T-cell (primary cell): Measurements from ENCODE around the gene ACTR1B. TPM values are rescaled to one million over a fixed set of nuclear protein-coding genes. Genes with fewer than 3 reads are reported as not detected.
"Not testable (repeated sequence)": the region's sequence is repeated elsewhere in the genome, so short reads cannot be mapped to it uniquely, and the experiment has no call there.

Experiments
- ATAC-seq, 4 experiments: fragments of 200-7000 bp in 3 of 4; fragments of 150-1000 bp in 1 of 4; cut with Tn5 transposase; replicated peaks in 1 of 4; 1 replicate in 3 of 4; 2 replicates in 1 of 4; pipeline ENCODE4 v1.10.0; 2021; ENCODE audit warnings: moderate library complexity in 3 of 4, mild to moderate bottlenecking in 2 of 4, moderate number of reproducible peaks in 1 of 4
- CTCF ChIA-PET, 2 donors: fragments of 300-600 bp; sonication (Branson Sonifier 250); formaldehyde crosslinking; loops; one replicate each; lab custom pipeline; 2022; ENCODE audit warnings: antibody characterized with exemption in 2 of 2; lab: Charles Lee
- POLR2A ChIA-PET, 2 donors: fragments of 300-600 bp; sonication (Branson Sonifier 250); formaldehyde crosslinking; loops; one replicate each; lab custom pipeline; 2022; ENCODE audit warnings: antibody characterized with exemption in 2 of 2; lab: Charles Lee
- DNase-seq, 35 experiments: peaks; one replicate each; pipeline versions ENCODE4 v3.0.0 to v3.0.0-alpha.2; 2013 to 2023
- H3K27ac ChIP-seq: one replicate; pipeline ENCODE4 v1.5.1; 2013; ENCODE audit warnings: low read length
- H3K27me3 ChIP-seq, 2 experiments: replicated peaks in 1 of 2; 1 replicate in 1 of 2; 2 replicates in 1 of 2; pipeline versions ENCODE4 v1.6.1 to v1.7.0; 2013; ENCODE audit warnings: low read length in 1 of 2, mixed read lengths in 1 of 2; ENCODE audit not compliant: control insufficient read depth in 2 of 2, insufficient read depth in 2 of 2; ENCODE audit errors: extremely low read depth in 1 of 2
- H3K36me3 ChIP-seq, 2 donors: 1 replicate in 1 of 2; 2 replicates in 1 of 2; pipeline versions ENCODE4 v1.6.1 to v1.7.0; 2013; ENCODE audit warnings: low read length in 1 of 2; ENCODE audit not compliant: control insufficient read depth in 2 of 2, insufficient read depth in 1 of 2; ENCODE audit errors: extremely low read depth in 1 of 2
- H3K4me1 ChIP-seq, 2 experiments: 1 replicate in 1 of 2; 2 replicates in 1 of 2; pipeline versions ENCODE4 v1.6.1 to v1.7.0; 2013; ENCODE audit warnings: low read length in 2 of 2, mixed read lengths in 1 of 2; ENCODE audit not compliant: insufficient read depth in 2 of 2, control insufficient read depth in 1 of 2; ENCODE audit errors: extremely low read depth in 1 of 2
- H3K4me3 ChIP-seq, 2 donors: 1 replicate in 1 of 2; 2 replicates in 1 of 2; pipeline versions ENCODE4 v1.5.1 to v1.7.0; 2013; ENCODE audit warnings: mild to moderate bottlenecking in 2 of 2, low read length in 1 of 2, moderate library complexity in 1 of 2; ENCODE audit not compliant: control insufficient read depth in 1 of 2; ENCODE audit errors: extremely low read depth in 1 of 2
- H3K9me3 ChIP-seq: 2 replicates; pipeline ENCODE4 v1.7.0; 2013
- H3K27ac Mint-ChIP-seq, 2 donors: one replicate each; pipeline ENCODE4 v1.8.0; 2020 to 2021; ENCODE audit warnings: mild to moderate bottlenecking in 2 of 2, mixed read lengths in 2 of 2
- H3K27me3 Mint-ChIP-seq, 2 donors: one replicate each; pipeline ENCODE4 v1.8.0; 2021 to 2022; ENCODE audit warnings: mixed read lengths in 2 of 2
- H3K36me3 Mint-ChIP-seq: one replicate; pipeline ENCODE4 v1.8.0; 2021; ENCODE audit warnings: mixed read lengths
- H3K4me1 Mint-ChIP-seq, 3 donors: one replicate each; pipeline ENCODE4 v1.8.0; 2020 to 2022; ENCODE audit warnings: mixed read lengths in 3 of 3, mild to moderate bottlenecking in 1 of 3
- H3K4me3 Mint-ChIP-seq, 3 donors: one replicate each; pipeline ENCODE4 v1.8.0; 2020 to 2022; ENCODE audit warnings: mild to moderate bottlenecking in 3 of 3, mixed read lengths in 3 of 3, moderate library complexity in 3 of 3
- H3K9me3 Mint-ChIP-seq, 3 donors: one replicate each; pipeline ENCODE4 v1.8.0; 2020 to 2022; ENCODE audit warnings: mixed read lengths in 3 of 3
- WGBS: methylation state at CpG from one replicate; pipeline ENCODE4 v1.1.5; 2013; ENCODE audit warnings: missing lambda C conversion rate; ENCODE audit not compliant: insufficient coverage; 5-methylcytosine and 5-hydroxymethylcytosine counted together
- total RNA-seq, 35 experiments: library from RNA in 6 of 35; stranded (reverse) in 6 of 35; fragments of 120-200 nt in 1 of 35; gene quantifications; one replicate each; pipeline versions ENCODE4 v1.2.1 to v1.2.4 and lab custom pipeline; 2013 to 2026

Gene ACTR1B
- total RNA-seq, 5 donors from 2014 or later (not counting 1 experiment from before 2014, with no cell fraction given), result 86.3 to 124 (median 101) TPM

DNA sequence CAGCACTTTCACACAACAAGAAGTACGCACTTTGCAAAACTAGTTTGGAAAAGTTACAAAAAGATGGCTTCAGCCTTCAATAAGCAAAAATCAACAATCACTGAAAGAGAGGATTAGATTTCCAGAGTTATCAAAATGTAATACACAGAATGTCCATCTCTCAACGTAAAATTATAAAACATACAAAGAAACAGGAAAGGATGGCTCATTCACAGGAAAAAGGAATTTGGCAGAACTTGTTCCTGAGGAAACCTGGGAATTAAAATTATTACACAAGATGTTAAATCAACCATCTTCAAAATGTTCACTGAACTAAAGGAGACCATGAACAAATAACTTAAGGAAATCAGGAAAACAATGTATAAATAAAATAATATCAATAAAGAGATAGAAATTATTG, 13.6 kb upstream of the ACTR1B start:
- Histone ChIP-seq H3K4me1 (no peaks in the 10 kb centered on the region), H3K9me3 (no peaks in the 10 kb centered on the region), H3K4me3 (no peak overlapping the region), H3K36me3 (no peaks in the 10 kb centered on the region), H3K27ac (no peak overlapping the region), H3K27me3 (no peaks in the 10 kb centered on the region)
- no peaks in the 10 kb centered on the region for H3K4me1 Mint-ChIP-seq
- H3K4me3 Mint-ChIP-seq, result no peak overlapping the region
- ATAC-seq, result no peak
- no peak overlapping the region for H3K27ac Mint-ChIP-seq
- no CpG with 5 or more reads among the region's 2 CpGs for WGBS
- H3K36me3 Mint-ChIP-seq, result peaks cover 2% of the 10 kb centered on the region
- DNase-seq, result no peak
- ChIA-PET POLR2A (no interaction called here), CTCF (no interaction called here)
- H3K9me3 Mint-ChIP-seq, result no peaks in the 10 kb centered on the region
- no peaks in the 10 kb centered on the region for H3K27me3 Mint-ChIP-seq

DNA sequence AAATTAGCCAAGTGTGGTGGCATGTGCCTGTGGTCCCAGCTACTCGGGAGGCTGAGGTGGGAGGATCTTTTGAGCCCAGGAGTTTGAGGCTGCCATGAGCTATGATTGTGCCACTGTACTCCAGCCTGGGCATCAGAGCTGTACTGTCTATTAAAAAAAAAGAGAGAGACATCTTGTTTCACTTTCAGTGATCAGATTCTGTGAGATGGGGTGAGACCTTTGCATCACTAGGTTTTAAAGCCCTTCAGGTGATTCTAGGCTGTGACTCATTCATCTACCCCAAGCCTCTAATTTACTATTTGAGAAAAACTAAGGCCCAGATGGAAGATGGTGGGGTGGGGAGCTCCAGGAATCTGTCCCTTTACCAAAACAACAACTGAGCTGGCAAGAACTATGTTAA, 12.8 kb upstream of the ACTR1B start:
- ATAC-seq, result no peak
- no peaks in the 10 kb centered on the region for H3K4me1 ChIP-seq
- POLR2A ChIA-PET, result no interaction called here

DNA sequence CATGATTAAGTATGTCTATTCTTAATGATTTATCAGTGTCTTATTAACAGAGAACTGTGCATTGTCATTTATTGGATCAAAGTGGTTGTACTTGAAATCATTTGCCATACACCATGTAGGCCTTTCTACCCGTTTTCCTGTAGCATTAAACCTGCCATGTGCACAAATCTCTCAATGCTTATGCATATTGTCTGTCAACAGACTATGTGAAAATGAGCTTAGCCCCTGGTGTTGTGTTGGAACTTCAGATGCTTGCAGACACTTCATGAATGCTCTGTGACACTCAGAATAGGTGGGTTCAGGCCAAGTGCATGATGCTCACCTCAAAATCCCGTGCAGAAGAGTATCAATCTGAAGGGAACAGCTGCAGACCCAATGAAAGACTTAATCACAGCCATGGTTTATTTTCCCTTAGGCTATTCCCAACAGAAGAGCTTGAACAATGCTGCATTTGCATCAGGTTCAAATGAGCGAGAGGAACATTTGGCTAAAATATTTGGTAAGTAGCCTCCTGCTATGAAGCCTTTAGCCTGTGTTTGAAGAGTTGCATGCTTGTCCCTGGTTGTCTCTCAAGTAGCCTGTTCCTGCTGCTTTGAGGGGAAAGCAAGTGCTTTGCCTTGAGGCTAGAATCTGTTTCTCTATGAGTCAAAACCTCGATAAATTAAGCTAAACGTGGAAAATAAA, 11.7 kb upstream of the ACTR1B start:
- POLR2A ChIA-PET, result interaction anchor here (0.6 to 0.7 kb wide), 2 partner anchors 13 to 43 kb away, joined by 4 to 9 read pairs; no protein-coding TSS in a partner anchor
- H3K36me3 Mint-ChIP-seq, result peaks cover 2% of the 10 kb centered on the region

More for the DNA sequence above, 12.8 kb upstream of the ACTR1B start:
- Histone ChIP-seq H3K36me3 (no peaks in the 10 kb centered on the region), H3K27me3 (no peaks in the 10 kb centered on the region), H3K4me3 (no peak overlapping the region), H3K27ac (no peak overlapping the region), H3K9me3 (no peaks in the 10 kb centered on the region)
- CTCF ChIA-PET, result no interaction called here
- no peak overlapping the region for H3K4me3 Mint-ChIP-seq
- WGBS, result 86% methylated on average over 1 of the region's 1 CpG
- H3K9me3 Mint-ChIP-seq, result no peaks in the 10 kb centered on the region
- H3K36me3 Mint-ChIP-seq, result peaks cover 2% of the 10 kb centered on the region
- no peak for DNase-seq
- H3K4me1 Mint-ChIP-seq, result no peaks in the 10 kb centered on the region
- H3K27ac Mint-ChIP-seq, result no peak overlapping the region
- no peaks in the 10 kb centered on the region for H3K27me3 Mint-ChIP-seq

DNA sequence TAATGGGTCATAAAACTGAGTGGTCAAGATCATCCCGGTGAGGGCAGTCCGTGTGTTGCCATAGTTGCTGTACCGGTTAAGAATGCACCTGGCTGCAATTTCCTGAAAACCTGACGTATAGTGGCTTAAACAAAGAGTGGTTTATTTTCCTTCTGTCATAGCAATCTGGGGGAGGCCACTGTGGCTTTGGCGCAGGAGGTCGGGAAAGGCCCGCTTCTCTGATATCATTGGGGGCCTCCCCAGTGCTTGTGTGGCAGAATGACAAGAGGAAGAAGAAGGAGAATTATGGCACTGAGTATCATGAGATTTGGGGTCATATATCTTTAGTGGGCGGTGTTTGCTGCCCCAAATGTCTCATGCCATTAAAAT, 10.1 kb upstream of the ACTR1B start:
- Mint-ChIP-seq H3K27me3 (no peaks in the 10 kb centered on the region), H3K36me3 (peaks cover 2% of the 10 kb centered on the region), H3K4me1 (no peaks in the 10 kb centered on the region), H3K27ac (no peak overlapping the region), H3K4me3 (no peak overlapping the region), H3K9me3 (no peaks in the 10 kb centered on the region)
- ATAC-seq (no peak), DNase-seq (no peak)
- H3K4me1 ChIP-seq, result no peaks in the 10 kb centered on the region
- H3K9me3 ChIP-seq, result no peaks in the 10 kb centered on the region
- H3K36me3 ChIP-seq, result no peaks in the 10 kb centered on the region
- POLR2A ChIA-PET, result no interaction called here
- WGBS, result 47% methylated on average over 6 of the region's 8 CpGs
- H3K27me3 ChIP-seq, result peaks cover 0 to 3% of the 10 kb centered on the region in 2 experiments
- H3K4me3 ChIP-seq, result no peak overlapping the region
- CTCF ChIA-PET, result no interaction called here
- H3K27ac ChIP-seq, result no peak overlapping the region

More for the DNA sequence above, 11.7 kb upstream of the ACTR1B start:
- Mint-ChIP-seq H3K27ac (no peak overlapping the region), H3K9me3 (no peaks in the 10 kb centered on the region), H3K4me1 (no peaks in the 10 kb centered on the region), H3K4me3 (no peak overlapping the region), H3K27me3 (no peaks in the 10 kb centered on the region)
- H3K36me3 ChIP-seq, result no peaks in the 10 kb centered on the region
- ATAC-seq (no peak), DNase-seq (no peak)
- CTCF ChIA-PET, result interaction anchor here in 1 of 2 donors (0.6 to 0.7 kb wide), 2 partner anchors 10 to 87 kb away, joined by 3 to 7 read pairs; no protein-coding TSS in a partner anchor
- H3K27ac ChIP-seq, result no peak overlapping the region
- no peaks in the 10 kb centered on the region for H3K9me3 ChIP-seq
- no peak overlapping the region for H3K4me3 ChIP-seq
- H3K27me3 ChIP-seq, result peaks cover 0 to 3% of the 10 kb centered on the region in 2 experiments
- 56% methylated on average over 2 of the region's 5 CpGs for WGBS
- H3K4me1 ChIP-seq, result no peaks in the 10 kb centered on the region

DNA sequence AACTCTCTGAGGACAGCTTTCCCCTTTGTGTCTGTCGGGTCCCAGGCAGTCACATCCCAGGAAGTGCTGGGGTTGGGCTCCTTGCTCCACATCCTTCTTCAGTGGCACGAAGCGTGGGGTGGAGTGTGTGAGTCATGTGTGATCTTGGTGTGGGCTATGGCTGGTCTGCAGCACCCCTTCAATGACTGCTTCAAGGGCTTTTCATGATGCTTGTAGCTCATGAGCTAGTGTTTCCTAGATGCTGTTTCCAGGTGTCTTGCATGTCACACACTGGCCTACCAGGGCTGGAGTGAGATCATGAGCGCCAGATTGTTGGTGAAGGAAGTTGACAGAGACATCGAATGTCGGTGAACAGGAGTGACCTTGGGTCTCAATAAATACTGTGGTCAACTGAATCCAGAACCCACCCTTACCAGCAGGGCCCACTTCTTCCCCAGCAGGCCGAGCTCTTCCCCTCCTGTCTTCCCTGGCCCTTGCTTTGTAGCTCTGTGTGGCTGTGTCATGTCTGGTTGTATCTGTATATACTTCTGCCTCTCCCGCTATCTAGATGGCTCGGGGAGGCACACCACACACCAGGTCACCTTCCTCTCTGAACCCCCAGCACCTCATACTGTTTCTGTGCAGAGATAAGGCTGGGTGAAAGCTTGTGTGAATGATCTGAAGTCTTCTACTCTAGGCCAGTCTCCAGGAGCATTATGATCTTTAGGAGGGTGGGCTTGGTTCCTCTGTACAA, 9.5 kb upstream of the ACTR1B start:
- Mint-ChIP-seq H3K4me1 (no peaks in the 10 kb centered on the region), H3K36me3 (peaks cover 2% of the 10 kb centered on the region), H3K27ac (no peak overlapping the region), H3K9me3 (no peaks in the 10 kb centered on the region), H3K4me3 (no peak overlapping the region), H3K27me3 (no peaks in the 10 kb centered on the region)
- ATAC-seq, result no peak
- CTCF ChIA-PET, result no interaction called here
- Histone ChIP-seq H3K9me3 (no peaks in the 10 kb centered on the region), H3K36me3 (no peaks in the 10 kb centered on the region), H3K27me3 (peaks cover 0 to 3% of the 10 kb centered on the region in 2 experiments), H3K4me1 (no peaks in the 10 kb centered on the region), H3K27ac (no peak overlapping the region), H3K4me3 (no peak overlapping the region)
- WGBS, result 62% methylated on average over 2 of the region's 9 CpGs
- DNase-seq, result no peak
- POLR2A ChIA-PET, result no interaction called here

DNA sequence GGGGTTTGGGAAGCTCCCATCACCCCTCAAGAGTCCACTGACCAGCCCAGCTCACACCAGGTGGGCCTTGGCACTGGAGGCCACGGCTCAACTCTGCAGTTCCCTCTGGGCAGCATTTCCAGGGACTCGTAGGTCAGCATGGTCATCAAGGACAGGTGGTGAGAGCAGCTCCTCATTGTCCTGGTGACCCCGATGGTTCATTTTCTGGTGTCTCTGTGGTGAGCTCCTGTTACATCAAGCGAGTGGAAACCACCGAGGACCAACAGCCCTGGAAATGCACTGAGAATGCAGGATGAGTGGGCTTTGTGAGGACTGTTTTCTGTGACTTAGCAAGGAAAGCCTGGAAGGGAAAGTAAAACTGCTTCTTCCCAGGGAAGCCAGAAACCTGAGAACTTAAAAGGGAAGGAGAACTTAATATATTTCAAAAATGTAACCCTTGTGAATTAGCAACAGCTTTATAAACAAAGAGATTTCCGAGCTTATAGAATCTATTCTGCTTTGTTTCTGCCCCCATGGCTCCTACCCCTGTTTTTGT, 8.8 kb upstream of the ACTR1B start:
- H3K27me3 Mint-ChIP-seq, H3K27ac Mint-ChIP-seq, H3K9me3 Mint-ChIP-seq, H3K4me1 ChIP-seq, ATAC-seq, H3K4me3 ChIP-seq, H3K9me3 ChIP-seq, POLR2A ChIA-PET, H3K4me3 Mint-ChIP-seq, H3K4me1 Mint-ChIP-seq, H3K27me3 ChIP-seq, H3K36me3 Mint-ChIP-seq, H3K36me3 ChIP-seq, H3K27ac ChIP-seq, CTCF ChIA-PET, DNase-seq: not testable (repeated sequence)
- WGBS, result 79% methylated on average over 3 of the region's 6 CpGs
